ENCODE measurements around the gene UBL5.
A peak's percentile ranks its signal among the peaks of the same experiment; 100 is the strongest.
"Not testable (repeated sequence)": the region's sequence is repeated elsewhere in the genome, so short reads cannot be mapped to it uniquely, and the experiment has no call there.

UBL5 gene

GRCh38 chr19:9818175-9818733 lies 9.5 kb upstream of the UBL5 start:
- no peak for DNase-seq

- peak; percentile 99 for DNase-seq
These were observed 8.8 kb upstream of the UBL5 start, which contains the start of gene FBXL12 for GRCh38 chr19:9818734-9819595. Gene FBXL12 (minus strand): TSS chr19:9819079. CDS start chr19:9818813, 266 bp downstream.

- DNase-seq = no peak
These were observed 8.2 kb upstream of the UBL5 start for GRCh38 chr19:9819596-9819909.

- not testable (repeated sequence) for DNase-seq
These were observed 7.7 kb upstream of the UBL5 start for GRCh38 chr19:9820034-9820433.

- no peak for DNase-seq
These were observed 3.9 kb upstream of the UBL5 start for GRCh38 chr19:9823816-9824215.

GRCh38 chr19:9828551-9829063 lies 889 bp downstream of the UBL5 start:
- no peak for DNase-seq

GRCh38 chr19:9834307-9834725 lies 6.6 kb downstream of the UBL5 start:
- DNase-seq = no peak

GRCh38 chr19:9834726-9835506 lies 7.2 kb downstream of the UBL5 start, which contains the start of gene PIN1:
Gene PIN1 (plus strand): TSS chr19:9835318. CDS start chr19:9835345, 27 bp downstream.
- peak; percentile 99 for DNase-seq

- no peak for DNase-seq
These were observed 7.8 kb downstream of the UBL5 start for GRCh38 chr19:9835507-9835949.

- peak; percentile 28 for DNase-seq
These were observed 8.3 kb downstream of the UBL5 start for GRCh38 chr19:9836021-9836420.

- DNase-seq = no peak
These were observed 10.6 kb downstream of the UBL5 start for GRCh38 chr19:9838324-9838723.

GRCh38 chr19:9839415-9839814 lies 11.7 kb downstream of the UBL5 start:
- no peak for DNase-seq

- DNase-seq = no peak
These were observed 15.3 kb downstream of the UBL5 start for GRCh38 chr19:9842834-9843625.

GRCh38 chr19:9843626-9844273 lies 16.0 kb downstream of the UBL5 start:
- not testable (repeated sequence) for DNase-seq

GRCh38 chr19:9847087-9847671 lies 19.5 kb downstream of the UBL5 start:
- DNase-seq = no peak

- DNase-seq = no peak
These were observed 20.3 kb downstream of the UBL5 start for GRCh38 chr19:9848060-9848459.

- DNase-seq = no peak
These were observed 21.0 kb downstream of the UBL5 start for GRCh38 chr19:9848762-9849161.

GRCh38 chr19:9849791-9850190 lies 22.1 kb downstream of the UBL5 start:
- DNase-seq = no peak

GRCh38 chr19:9850235-9850959 lies 22.7 kb downstream of the UBL5 start:
- no peak for DNase-seq

GRCh38 chr19:9854282-9854846 lies 26.6 kb downstream of the UBL5 start:
- DNase-seq = no peak

All from COR-L47 (cell line).